ENCODE data around the gene HFM1.
"Not testable (repeated sequence)": the region's sequence is repeated elsewhere in the genome, so short reads cannot be mapped to it uniquely, and the experiment has no call there.

Gene HFM1

GRCh38 chr1:91397605-91398004 is 7.0 kb downstream of the HFM1 start:
- Mint-ChIP-seq H3K9me3 (no peaks in the 10 kb centered on the region), H3K27ac (no peak overlapping the region), H3K4me1 (ENCODE audit: low read depth) (no peaks in the 10 kb centered on the region), H3K27me3 (peaks cover 20% of the 10 kb centered on the region), H3K4me3 (no peak overlapping the region), H3K36me3 (ENCODE audit: low read depth) (no peaks in the 10 kb centered on the region)

GRCh38 chr1:91393042-91393441 is 11.6 kb downstream of the HFM1 start:
- Mint-ChIP-seq H3K4me1 (ENCODE audit: low read depth) (no peaks in the 10 kb centered on the region), H3K9me3 (no peaks in the 10 kb centered on the region), H3K27ac (no peak overlapping the region), H3K27me3 (peaks cover 22% of the 10 kb centered on the region), H3K36me3 (ENCODE audit: low read depth) (no peaks in the 10 kb centered on the region), H3K4me3 (no peak overlapping the region)

- Mint-ChIP-seq H3K36me3 (ENCODE audit: low read depth) (no peaks in the 10 kb centered on the region), H3K27ac (no peak overlapping the region), H3K4me3 (no peak overlapping the region), H3K27me3 (peaks cover 14% of the 10 kb centered on the region), H3K9me3 (no peaks in the 10 kb centered on the region), H3K4me1 (ENCODE audit: low read depth) (no peaks in the 10 kb centered on the region)
Observed at GRCh38 chr1:91386109-91386508, 18.5 kb downstream of the HFM1 start.

DNA sequence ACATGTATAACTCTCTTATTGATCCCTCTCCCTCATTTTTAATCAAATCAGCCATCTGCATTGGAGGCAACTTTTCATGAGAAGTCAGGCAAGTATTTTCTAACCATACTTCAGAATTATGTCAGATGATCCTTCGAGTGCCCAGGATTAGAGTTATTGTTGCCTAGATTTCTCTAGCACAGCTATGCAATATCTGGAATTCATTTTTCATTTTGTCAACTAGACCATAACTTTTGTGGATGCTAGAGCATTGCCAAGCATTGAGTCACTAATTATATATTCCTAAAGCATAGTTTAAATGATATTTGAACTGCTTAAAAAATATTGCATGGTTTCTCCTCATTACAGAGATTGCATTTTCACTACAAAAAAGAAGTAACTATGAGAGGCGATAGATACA is 21.2 kb downstream of the HFM1 start:
- Mint-ChIP-seq H3K27ac (no peak overlapping the region), H3K4me1 (ENCODE audit: low read depth) (no peaks in the 10 kb centered on the region), H3K9me3 (no peaks in the 10 kb centered on the region), H3K27me3 (peaks cover 3% of the 10 kb centered on the region), H3K36me3 (ENCODE audit: low read depth) (no peaks in the 10 kb centered on the region), H3K4me3 (no peak overlapping the region)

GRCh38 chr1:91381844-91382243 is 22.8 kb downstream of the HFM1 start:
- Mint-ChIP-seq H3K27me3 (no peaks in the 10 kb centered on the region), H3K4me3 (no peak overlapping the region), H3K9me3 (no peaks in the 10 kb centered on the region), H3K27ac (no peak overlapping the region), H3K4me1 (ENCODE audit: low read depth) (no peaks in the 10 kb centered on the region), H3K36me3 (ENCODE audit: low read depth) (no peaks in the 10 kb centered on the region)

DNA sequence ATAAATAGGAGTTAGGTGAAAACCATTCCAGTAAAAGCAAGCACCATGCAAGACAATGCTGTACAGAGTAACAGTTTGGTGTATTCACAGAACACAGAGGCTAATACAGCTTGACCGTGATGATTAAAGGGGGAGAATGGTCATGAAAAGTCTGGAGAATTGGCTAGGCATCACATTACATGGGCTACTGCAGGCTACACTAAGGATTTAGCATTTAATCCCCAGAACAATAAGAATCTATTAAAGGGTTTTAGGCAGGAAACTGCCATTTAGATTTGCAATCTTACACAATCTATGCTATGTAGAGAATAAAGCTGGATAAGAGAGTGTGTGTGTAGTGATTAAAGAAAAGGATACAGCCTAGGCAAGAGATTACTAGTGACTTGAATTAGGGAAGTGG is 30.6 kb downstream of the HFM1 start:
- H3K4me1 Mint-ChIP-seq (ENCODE audit: low read depth), result no peaks in the 10 kb centered on the region
- no peak overlapping the region for H3K27ac Mint-ChIP-seq
- H3K9me3 Mint-ChIP-seq, result no peaks in the 10 kb centered on the region
- H3K36me3 Mint-ChIP-seq (ENCODE audit: low read depth), result no peaks in the 10 kb centered on the region
- H3K27me3 Mint-ChIP-seq, result no peaks in the 10 kb centered on the region
- H3K4me3 Mint-ChIP-seq, result no peak overlapping the region

DNA sequence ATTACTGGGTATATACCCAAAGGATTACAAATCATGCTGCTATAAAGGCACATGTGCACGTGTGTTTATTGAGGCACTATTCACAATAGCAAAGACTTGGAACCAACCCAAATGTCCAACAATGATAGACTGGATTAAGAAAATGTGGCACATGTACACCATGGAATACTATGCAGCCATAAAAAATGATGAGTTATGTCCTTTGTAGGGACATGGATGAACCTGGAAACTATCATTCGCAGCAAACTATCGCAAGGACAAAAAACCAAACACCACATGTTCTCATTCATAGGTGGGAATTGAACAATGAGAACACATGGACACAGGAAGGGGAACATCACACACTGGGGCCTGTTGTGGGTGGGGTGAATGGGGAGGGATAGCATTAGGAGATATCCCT is 32.4 kb downstream of the HFM1 start:
- H3K27ac Mint-ChIP-seq, result not testable (repeated sequence)

DNA sequence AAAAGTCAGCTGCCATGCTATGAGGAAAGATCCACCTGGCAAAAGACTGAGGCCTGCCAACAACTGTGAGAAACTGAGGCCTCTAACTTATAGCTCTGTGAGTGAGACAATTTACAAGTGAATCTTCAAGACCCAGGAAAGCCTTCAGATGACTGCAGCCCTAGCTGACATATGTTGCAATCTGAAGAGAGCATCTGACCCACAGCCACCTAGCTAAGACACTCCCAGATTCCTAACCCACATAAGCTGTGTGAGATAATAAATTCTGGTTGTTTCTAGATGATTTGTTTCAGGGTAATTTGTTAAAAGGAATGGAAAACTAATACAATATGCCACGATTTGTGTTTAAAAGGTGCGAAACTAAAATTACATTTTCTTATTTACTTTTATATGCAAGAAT is 55.1 kb downstream of the HFM1 start:
- peaks cover 7% of the 10 kb centered on the region for H3K27me3 Mint-ChIP-seq
- no peaks in the 10 kb centered on the region for H3K36me3 Mint-ChIP-seq (ENCODE audit: low read depth)
- H3K4me1 Mint-ChIP-seq (ENCODE audit: low read depth), result no peaks in the 10 kb centered on the region

More for the DNA sequence above, 32.4 kb downstream of the HFM1 start:
- H3K27me3 Mint-ChIP-seq; H3K36me3 Mint-ChIP-seq (ENCODE audit: low read depth); H3K4me1 Mint-ChIP-seq (ENCODE audit: low read depth); H3K4me3 Mint-ChIP-seq; H3K9me3 Mint-ChIP-seq: not testable (repeated sequence)

DNA sequence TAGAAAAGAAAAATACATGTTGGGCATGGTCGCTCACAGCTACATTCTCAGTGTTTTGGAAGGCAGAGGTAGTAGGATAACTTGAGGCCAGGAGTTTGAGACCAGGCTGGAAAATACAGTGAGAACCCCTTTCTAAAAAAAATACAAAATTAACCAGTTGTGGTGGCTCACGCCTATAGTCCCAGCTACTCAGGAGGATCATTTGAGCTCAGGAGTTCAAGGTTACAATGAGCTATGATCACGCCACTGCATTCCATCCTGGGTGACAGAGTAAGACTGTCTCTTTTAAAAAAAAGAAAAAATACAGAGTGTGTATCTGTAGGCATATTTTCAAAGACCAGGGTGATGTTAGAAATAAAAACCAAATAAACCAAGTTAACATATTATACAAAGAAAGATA is 57.8 kb downstream of the HFM1 start:
- no peaks in the 10 kb centered on the region for H3K36me3 Mint-ChIP-seq (ENCODE audit: low read depth)
- no peaks in the 10 kb centered on the region for H3K4me1 Mint-ChIP-seq (ENCODE audit: low read depth)

More for the DNA sequence above, 55.1 kb downstream of the HFM1 start:
- Mint-ChIP-seq H3K4me3 (no peak overlapping the region), H3K9me3 (peaks cover 9% of the 10 kb centered on the region), H3K27ac (no peak overlapping the region)

DNA sequence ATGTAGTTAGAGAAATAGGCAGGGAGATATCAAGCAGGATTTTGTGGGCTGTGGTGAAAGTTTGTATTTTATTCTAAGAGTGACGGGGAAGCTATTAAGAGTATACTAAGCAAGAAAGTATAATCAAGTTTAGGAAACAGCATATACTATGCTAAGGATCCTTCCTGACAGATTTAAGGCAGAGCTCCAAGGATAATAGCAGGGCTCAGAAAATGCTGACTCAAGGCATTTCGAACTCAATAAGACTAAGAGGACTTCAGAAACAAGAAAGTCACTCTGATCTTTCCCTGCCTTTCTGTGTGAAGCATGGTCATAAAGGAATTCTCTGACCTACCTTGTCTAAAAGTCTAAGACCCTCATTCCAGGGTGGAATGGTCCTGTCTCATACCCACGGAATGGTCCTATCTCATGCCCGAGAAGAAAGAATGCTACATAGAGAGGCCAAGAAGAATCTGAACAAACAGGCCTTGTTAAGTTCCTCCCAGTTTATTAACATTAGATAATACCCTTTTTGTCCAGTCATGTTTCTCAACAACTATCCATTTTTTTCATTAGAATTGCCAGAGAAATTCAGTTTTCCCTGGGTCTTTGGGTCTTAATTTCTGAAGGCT is 59.1 kb downstream of the HFM1 start:
- Mint-ChIP-seq H3K27ac (no peak overlapping the region), H3K4me3 (no peak overlapping the region), H3K9me3 (no peaks in the 10 kb centered on the region), H3K27me3 (peaks cover 11% of the 10 kb centered on the region), H3K4me1 (ENCODE audit: low read depth) (no peaks in the 10 kb centered on the region), H3K36me3 (ENCODE audit: low read depth) (no peaks in the 10 kb centered on the region)

More for the DNA sequence above, 57.8 kb downstream of the HFM1 start:
- Mint-ChIP-seq H3K27ac (no peak overlapping the region), H3K9me3 (no peaks in the 10 kb centered on the region), H3K4me3 (no peak overlapping the region), H3K27me3 (peaks cover 7% of the 10 kb centered on the region)

DNA sequence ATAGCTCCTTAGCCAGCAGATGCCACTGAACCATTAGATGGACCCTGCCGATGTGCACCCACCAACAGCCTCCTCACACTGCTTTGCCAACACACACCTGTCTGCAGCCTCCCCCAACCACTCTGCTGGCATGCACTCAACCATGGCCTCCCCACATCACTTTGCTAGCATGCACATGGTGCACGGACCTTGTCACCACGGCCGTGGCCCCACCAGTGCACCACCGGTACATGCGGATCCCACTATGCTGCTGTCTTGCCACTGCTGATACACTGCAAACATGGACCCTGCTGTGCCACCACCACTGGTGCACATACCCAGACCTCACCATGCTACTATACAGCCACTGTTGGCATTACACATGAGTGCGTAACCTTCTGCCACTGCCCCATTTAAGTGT is 66.1 kb downstream of the HFM1 start:
- Mint-ChIP-seq H3K4me1 (ENCODE audit: low read depth) (no peaks in the 10 kb centered on the region), H3K27ac (no peak overlapping the region), H3K4me3 (no peak overlapping the region), H3K9me3 (no peaks in the 10 kb centered on the region), H3K27me3 (peaks cover 16% of the 10 kb centered on the region), H3K36me3 (ENCODE audit: low read depth) (no peaks in the 10 kb centered on the region)

DNA sequence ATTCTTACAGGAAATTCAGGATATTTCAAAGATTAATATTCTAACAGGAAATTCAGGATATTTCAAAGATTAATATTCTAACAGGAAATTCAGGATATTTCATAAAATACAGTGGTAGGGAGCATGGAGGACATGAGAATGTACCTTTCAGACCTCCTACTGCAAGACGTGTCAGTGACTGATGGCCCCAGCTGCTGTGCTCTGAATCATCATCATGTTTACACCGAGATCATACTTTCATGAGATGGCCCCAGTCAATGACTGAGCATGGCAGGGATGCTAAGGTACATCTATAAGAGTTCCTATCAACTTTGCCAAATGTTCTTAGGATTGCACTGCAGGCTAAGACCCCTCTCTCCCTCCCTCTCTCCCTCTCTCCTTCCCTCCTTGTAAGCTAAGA is 69.0 kb downstream of the HFM1 start:
- H3K4me1 Mint-ChIP-seq (ENCODE audit: low read depth), result no peaks in the 10 kb centered on the region
- H3K9me3 Mint-ChIP-seq, result peaks cover 5% of the 10 kb centered on the region
- no peak overlapping the region for H3K4me3 Mint-ChIP-seq
- H3K27me3 Mint-ChIP-seq, result peaks cover 21% of the 10 kb centered on the region
- no peaks in the 10 kb centered on the region for H3K36me3 Mint-ChIP-seq (ENCODE audit: low read depth)
- H3K27ac Mint-ChIP-seq, result no peak overlapping the region

GRCh38 chr1:91334856-91335255 is 69.8 kb downstream of the HFM1 start:
- Mint-ChIP-seq H3K4me1 (ENCODE audit: low read depth) (no peaks in the 10 kb centered on the region), H3K27ac (no peak overlapping the region), H3K27me3 (peaks cover 24% of the 10 kb centered on the region), H3K4me3 (no peak overlapping the region), H3K36me3 (ENCODE audit: low read depth) (no peaks in the 10 kb centered on the region), H3K9me3 (peaks cover 6% of the 10 kb centered on the region)

- Mint-ChIP-seq H3K9me3 (peaks cover under 1% of the 10 kb centered on the region), H3K27ac (no peak overlapping the region), H3K4me3 (no peak overlapping the region), H3K36me3 (ENCODE audit: low read depth) (no peaks in the 10 kb centered on the region), H3K4me1 (ENCODE audit: low read depth) (no peaks in the 10 kb centered on the region), H3K27me3 (peaks cover 5% of the 10 kb centered on the region)
Observed at GRCh38 chr1:91325456-91325855, 79.2 kb downstream of the HFM1 start.

- Mint-ChIP-seq H3K36me3 (ENCODE audit: low read depth) (no peaks in the 10 kb centered on the region), H3K4me1 (ENCODE audit: low read depth) (no peaks in the 10 kb centered on the region), H3K9me3 (peaks cover 9% of the 10 kb centered on the region), H3K27ac (no peak overlapping the region), H3K27me3 (peaks cover 5% of the 10 kb centered on the region), H3K4me3 (no peak overlapping the region)
Observed at GRCh38 chr1:91314643-91315042, 90.0 kb downstream of the HFM1 start.

- H3K4me1 Mint-ChIP-seq (ENCODE audit: low read depth), result no peaks in the 10 kb centered on the region
Observed at GRCh38 chr1:91311672-91312071, 93.0 kb downstream of the HFM1 start.

More at GRCh38 chr1:91311672-91312071, 93.0 kb downstream of the HFM1 start:
- peaks cover 8% of the 10 kb centered on the region for H3K27me3 Mint-ChIP-seq
- H3K4me3 Mint-ChIP-seq, result no peak overlapping the region
- peaks cover 3% of the 10 kb centered on the region for H3K36me3 Mint-ChIP-seq (ENCODE audit: low read depth)
- H3K27ac Mint-ChIP-seq, result no peak overlapping the region
- H3K9me3 Mint-ChIP-seq, result peaks cover 16% of the 10 kb centered on the region
